Fibroblast of the aortic adventitia (primary cell): ENCODE measurements around the gene RAB31. TPM values are rescaled to one million over a fixed set of nuclear protein-coding genes. Genes with fewer than 3 reads are reported as not detected.
A peak's percentile ranks its signal among the peaks of the same experiment; 100 is the strongest.

Experiments used
- DNase-seq: peaks from one replicate; pipeline ENCODE4 v3.0.0-alpha.2; 2010; ENCODE audit warnings: low read depth
- H3K4me3 ChIP-seq: 2 replicates; pipeline ENCODE4 v1.5.1; 2011; ENCODE audit warnings: low read depth, mild to moderate bottlenecking, control low read depth, low read length, moderate library complexity
- total RNA-seq: library from RNA; depleted of rRNA; stranded (reverse); fragments of >200 nt; gene quantifications from 2 replicates; pipeline ENCODE4 v1.2.3, GENCODE V29; 2012; ENCODE audit warnings: low replicate concordance
- TF ChIP-seq, protein P1 (sequence below): IDR thresholded peaks from 2 replicates; pipeline ENCODE4 v1.5.1; 2011; ENCODE audit warnings: mild to moderate bottlenecking, low read length, control low read depth, inconsistent platforms; ENCODE audit not compliant: insufficient read depth

The RAB31 gene
- total RNA-seq, 1 donor, result 90.4 TPM

DNA sequence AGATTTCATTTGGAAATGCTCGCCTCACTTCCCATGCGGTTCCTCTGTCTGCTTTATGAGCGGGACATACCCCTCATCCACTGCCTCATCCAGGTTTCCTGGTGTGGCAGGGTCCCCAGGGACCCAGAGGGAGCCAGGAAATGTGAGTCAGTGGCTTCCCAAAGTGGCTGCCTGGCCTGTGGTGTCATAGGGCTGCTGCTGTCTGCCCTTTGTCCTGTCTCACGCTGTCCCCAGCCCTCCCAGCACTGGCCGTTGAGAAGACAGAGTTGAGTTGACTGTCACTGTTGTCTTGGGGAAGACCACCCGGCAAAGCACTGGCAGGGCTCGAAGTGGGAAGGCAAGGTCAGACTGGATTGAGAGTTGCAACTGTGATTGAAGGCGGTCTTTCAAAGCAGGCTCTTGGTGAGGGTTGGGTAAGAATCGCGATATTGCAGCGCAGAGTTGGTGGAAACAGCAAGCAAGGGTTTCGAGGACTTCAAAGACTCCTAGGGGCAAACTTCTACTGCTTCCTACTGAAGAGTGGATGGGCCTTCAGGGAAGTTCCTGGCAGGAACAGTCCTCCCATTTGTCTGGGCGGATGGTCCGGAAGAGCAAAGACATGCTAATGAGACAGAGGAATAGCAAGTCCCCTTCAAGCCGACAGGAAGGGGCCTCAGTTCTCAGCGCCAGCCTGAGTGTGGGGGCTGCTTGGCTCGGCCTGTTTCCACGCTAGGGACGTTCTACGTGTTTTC is 33.9 kb downstream of the RAB31 start:
- H3K4me3 ChIP-seq, result no peak overlapping the region
- DNase-seq, result no peak
- TF ChIP-seq, protein P1, sequence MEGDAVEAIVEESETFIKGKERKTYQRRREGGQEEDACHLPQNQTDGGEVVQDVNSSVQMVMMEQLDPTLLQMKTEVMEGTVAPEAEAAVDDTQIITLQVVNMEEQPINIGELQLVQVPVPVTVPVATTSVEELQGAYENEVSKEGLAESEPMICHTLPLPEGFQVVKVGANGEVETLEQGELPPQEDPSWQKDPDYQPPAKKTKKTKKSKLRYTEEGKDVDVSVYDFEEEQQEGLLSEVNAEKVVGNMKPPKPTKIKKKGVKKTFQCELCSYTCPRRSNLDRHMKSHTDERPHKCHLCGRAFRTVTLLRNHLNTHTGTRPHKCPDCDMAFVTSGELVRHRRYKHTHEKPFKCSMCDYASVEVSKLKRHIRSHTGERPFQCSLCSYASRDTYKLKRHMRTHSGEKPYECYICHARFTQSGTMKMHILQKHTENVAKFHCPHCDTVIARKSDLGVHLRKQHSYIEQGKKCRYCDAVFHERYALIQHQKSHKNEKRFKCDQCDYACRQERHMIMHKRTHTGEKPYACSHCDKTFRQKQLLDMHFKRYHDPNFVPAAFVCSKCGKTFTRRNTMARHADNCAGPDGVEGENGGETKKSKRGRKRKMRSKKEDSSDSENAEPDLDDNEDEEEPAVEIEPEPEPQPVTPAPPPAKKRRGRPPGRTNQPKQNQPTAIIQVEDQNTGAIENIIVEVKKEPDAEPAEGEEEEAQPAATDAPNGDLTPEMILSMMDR, result no peak

- TF ChIP-seq, protein P1, result no peak
- DNase-seq, result peak; percentile 45
- no peak overlapping the region for H3K4me3 ChIP-seq
Observed at GRCh38 chr18:9742524-9743131, 34.5 kb downstream of the RAB31 start.

GRCh38 chr18:9743200-9744016 is 35.3 kb downstream of the RAB31 start:
- H3K4me3 ChIP-seq, result no peak overlapping the region
- DNase-seq, result peak; percentile 89
- TF ChIP-seq, protein P1, result no peak

DNA sequence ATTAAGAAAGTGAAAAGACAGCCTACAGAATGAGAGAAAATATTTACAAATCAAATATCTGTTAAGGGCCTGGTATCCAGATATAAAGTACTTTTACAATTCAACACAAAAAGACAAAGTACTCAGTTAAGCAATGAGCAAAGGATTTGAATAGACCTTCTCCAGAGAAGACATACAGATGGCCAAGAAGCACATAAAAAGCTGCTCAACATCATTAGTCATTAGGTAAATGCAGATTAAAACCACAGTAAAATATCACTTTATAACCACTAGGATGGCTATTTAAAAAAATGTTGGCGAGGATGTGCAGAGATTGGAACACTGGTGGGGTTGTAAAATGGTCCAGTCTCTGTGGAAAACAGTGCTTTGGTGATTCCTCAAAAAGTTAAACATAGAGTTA is 38.9 kb downstream of the RAB31 start:
- TF ChIP-seq, protein P1, result no peak
- H3K4me3 ChIP-seq, result no peak overlapping the region
- no peak for DNase-seq

- H3K4me3 ChIP-seq, result no peak overlapping the region
- DNase-seq, result no peak
- TF ChIP-seq, protein P1, result no peak
Observed at GRCh38 chr18:9749611-9750010, 41.5 kb downstream of the RAB31 start.

DNA sequence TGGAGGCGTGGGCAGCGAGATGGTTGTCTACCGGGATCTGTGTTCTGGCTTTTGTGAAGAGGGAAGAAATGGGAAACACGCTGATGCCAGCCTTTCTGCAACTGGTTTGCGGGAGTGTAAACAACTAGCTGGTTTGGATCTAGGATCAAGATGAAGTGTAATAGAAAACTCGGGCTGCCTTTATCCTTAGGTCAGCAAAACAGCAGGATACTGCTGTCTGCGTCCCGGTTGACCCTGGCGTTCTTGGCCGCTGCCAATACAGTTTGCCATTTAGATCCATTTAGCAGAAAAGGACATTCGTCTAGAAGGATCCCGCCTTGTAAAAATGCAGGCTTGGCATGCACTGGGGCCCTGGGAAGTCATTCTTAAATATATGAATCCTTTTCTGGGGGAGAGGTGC is 42.0 kb downstream of the RAB31 start:
- TF ChIP-seq, protein P1, result no peak
- no peak for DNase-seq
- H3K4me3 ChIP-seq, result no peak overlapping the region
